GM19240 (cell line): ENCODE results near the gene ADM2.
"Not testable (repeated sequence)": the region's sequence is repeated elsewhere in the genome, so short reads cannot be mapped to it uniquely, and the experiment has no call there.

Experiments used
- DNase-seq: peaks from one replicate; pipeline ENCODE4 v3.0.0; 2011; ENCODE audit warnings: low spot score; ENCODE audit not compliant: insufficient read length

ADM2 gene

GRCh38 chr22:50505776-50506610 lies 24.6 kb downstream of the ADM2 start:
- DNase-seq, result no peak

DNA sequence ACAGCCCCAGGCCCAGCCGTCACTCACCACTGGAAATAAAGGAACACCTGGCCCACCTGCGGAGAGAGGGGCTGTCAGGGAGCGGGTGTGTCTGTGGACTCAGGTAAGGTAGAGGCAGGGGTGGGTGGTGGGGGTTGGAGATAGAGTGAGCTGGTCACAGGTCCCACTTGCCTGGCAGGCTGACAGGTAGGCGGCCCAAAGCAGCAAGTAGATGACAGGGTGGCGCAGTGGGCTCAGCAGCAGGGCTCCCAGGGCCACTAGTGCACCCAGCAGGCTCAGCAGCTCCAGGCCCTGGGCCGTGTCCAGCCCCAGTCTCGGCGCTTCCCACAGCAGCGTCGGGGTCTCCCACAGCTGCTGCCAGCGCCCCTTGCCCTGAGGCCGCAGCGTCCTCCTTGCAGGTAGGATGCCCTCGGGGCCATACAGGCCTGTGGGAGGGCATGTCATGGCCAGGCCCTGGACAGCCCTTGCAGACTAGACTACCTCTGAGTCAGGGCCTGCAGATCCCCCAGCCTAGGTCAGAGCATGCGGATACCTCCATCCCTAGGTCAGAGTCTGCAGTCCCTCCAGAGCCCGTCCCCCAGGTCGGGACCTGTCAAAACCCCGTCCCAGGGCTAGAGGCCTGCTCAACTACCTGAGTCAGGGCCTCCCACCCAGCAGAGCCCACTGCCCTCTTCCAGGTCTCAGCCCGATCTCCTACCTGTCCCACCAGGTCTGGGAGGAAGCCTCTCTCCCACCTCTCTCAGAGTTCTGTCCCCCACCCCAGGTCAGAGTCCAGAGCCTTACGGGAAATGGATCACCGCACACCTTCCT lies 25.5 kb downstream of the ADM2 start:
- no peak for DNase-seq

GRCh38 chr22:50507421-50507990 lies 26.2 kb downstream of the ADM2 start, which contains the start of gene LMF2:
LMF2 (minus strand) TSS chr22:50507702; CDS start chr22:50507675, 27 bp downstream.
- DNase-seq, result peak; percentile 98

- DNase-seq, result peak; percentile 99
These were observed 26.9 kb downstream of the ADM2 start, which contains the start of gene NCAPH2 for GRCh38 chr22:50507991-50508884. NCAPH2 (plus strand) TSS chr22:50508224; CDS start chr22:50508338, 114 bp downstream.

- DNase-seq, result no peak
These were observed 27.6 kb downstream of the ADM2 start for GRCh38 chr22:50508897-50509296.

DNA sequence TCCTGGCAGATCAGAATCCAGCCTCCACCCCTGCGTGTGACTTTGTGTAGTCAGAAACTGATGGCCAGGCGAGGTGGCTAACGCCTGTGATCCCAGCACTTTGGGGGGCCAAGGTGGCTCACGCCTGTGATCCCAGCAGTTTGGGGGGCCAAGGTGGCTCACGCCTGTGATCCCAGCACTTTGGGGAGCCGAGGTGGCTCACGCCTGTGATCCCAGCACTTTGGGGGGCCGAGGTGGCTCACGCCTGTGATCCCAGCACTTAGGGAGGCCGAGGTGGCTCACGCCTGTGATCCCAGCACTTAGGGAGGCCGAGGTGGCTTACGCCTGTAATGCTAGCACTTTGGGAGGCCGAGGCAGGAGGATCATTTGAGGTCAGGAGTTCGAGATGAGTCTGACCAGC lies 31.8 kb downstream of the ADM2 start:
- no peak for DNase-seq

- DNase-seq, result no peak
These were observed 34.7 kb downstream of the ADM2 start for GRCh38 chr22:50516068-50516467.

DNA sequence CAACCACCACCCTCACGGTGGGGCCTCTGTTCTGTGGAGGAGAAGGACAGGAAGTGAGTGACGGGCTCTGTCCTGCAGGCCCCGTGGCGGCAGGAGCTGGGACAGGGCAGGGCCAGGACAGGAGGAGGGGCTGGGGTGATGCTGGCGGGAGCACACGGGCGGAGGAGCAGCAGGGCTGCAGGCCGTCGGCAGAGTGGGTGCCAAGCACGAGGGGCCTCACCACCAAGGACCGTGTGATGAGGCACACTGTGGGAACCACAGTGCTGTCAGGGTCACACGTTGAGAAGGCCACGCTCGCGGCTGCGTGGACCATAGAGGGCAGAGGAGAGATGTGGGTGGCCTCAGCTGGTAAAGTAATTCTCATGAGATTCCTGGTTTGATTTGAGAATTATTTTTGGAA lies 35.5 kb downstream of the ADM2 start:
- no peak for DNase-seq

- no peak for DNase-seq
These were observed 36.3 kb downstream of the ADM2 start for GRCh38 chr22:50517495-50518260.

GRCh38 chr22:50518606-50519005 lies 37.3 kb downstream of the ADM2 start:
- DNase-seq, result no peak

DNA sequence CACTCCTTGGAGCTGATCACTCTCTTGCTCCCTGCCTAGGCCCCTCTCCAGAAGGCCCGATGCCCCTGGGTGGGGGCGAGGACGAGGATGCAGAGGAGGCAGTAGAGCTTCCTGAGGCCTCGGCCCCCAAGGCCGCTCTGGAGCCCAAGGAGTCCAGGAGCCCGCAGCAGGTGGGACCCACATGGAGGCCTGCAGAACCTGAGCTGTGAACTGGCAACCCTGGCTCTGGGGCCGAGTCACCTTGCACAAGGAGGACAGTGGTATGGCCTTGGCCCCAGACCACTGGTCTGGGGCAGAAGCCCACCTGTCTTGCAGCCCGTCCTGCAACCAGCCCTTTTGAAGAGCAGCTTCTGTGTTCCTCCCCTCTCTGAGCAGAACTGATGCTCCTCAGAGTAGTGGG lies 37.8 kb downstream of the ADM2 start:
- DNase-seq, result no peak

DNA sequence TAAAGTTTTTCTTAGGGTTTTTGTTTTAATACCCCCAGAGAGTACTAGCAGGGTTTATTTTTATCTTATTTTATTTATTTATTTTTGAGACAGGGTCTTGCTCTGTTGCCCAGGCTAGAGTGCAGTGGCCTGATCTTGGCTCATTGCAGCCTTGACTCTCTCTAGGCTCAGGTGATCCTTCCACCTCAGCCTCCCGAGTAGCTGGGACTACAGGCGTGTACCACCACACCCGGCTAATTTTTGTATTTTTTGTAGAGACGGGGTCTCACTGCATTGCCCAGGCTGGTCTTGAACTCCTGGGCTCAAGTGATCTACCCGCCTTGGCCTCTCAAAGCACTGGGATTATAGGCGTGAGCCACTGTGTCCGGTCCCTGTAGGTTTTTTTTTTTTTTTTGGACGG lies 38.8 kb downstream of the ADM2 start:
- not testable (repeated sequence) for DNase-seq

GRCh38 chr22:50520826-50521453 lies 39.6 kb downstream of the ADM2 start:
- no peak for DNase-seq

DNA sequence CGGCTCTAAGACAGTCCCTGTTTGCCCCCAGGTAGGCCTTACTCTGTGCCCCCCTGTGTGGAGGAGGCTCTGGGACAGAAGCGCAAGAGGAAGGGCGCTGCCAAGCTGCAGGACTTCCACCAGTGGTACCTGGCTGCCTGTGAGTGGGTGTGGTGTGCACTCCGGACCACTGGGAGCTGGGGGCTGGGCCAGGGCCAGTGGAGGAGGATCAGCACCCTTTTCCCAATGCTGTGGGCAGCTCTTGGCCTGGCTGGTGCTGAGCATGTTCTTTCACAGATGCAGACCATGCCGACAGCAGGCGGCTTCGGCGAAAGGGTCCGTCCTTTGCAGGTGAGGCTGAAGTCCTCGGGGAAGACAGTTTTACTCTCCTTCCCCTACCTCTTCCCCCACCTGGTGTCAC lies 40.4 kb downstream of the ADM2 start:
- no peak for DNase-seq

DNA sequence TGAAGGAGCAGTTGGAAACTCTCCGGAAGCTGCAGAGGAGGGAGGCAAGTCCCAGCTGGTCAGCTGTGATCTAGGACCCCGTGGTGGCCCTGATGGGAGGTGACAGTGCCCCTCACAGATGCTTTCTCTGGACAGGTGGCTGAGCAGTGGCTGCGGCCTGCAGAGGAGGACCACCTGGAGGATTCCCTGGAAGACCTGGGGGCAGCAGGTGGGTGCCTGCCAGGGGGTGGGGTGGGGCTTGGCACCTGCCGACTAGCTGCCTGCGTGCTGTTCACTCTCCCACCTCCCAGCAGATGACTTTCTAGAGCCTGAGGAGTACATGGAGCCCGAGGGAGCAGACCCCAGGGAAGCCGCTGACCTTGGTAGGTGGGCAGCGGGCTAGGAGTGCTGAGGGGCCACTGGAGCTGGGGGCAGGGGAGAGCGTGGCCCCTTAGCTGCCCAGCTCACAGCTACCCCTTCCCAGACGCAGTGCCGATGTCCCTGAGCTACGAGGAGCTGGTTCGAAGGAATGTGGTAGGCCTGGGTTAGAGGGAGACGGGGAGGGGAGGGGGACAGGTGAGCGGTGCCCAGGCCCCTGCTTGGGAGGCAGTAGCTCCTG lies 41.0 kb downstream of the ADM2 start:
- no peak for DNase-seq

- no peak for DNase-seq
These were observed 41.6 kb downstream of the ADM2 start for GRCh38 chr22:50522806-50523438.

GRCh38 chr22:50523458-50523805 lies 42.1 kb downstream of the ADM2 start:
- no peak for DNase-seq

DNA sequence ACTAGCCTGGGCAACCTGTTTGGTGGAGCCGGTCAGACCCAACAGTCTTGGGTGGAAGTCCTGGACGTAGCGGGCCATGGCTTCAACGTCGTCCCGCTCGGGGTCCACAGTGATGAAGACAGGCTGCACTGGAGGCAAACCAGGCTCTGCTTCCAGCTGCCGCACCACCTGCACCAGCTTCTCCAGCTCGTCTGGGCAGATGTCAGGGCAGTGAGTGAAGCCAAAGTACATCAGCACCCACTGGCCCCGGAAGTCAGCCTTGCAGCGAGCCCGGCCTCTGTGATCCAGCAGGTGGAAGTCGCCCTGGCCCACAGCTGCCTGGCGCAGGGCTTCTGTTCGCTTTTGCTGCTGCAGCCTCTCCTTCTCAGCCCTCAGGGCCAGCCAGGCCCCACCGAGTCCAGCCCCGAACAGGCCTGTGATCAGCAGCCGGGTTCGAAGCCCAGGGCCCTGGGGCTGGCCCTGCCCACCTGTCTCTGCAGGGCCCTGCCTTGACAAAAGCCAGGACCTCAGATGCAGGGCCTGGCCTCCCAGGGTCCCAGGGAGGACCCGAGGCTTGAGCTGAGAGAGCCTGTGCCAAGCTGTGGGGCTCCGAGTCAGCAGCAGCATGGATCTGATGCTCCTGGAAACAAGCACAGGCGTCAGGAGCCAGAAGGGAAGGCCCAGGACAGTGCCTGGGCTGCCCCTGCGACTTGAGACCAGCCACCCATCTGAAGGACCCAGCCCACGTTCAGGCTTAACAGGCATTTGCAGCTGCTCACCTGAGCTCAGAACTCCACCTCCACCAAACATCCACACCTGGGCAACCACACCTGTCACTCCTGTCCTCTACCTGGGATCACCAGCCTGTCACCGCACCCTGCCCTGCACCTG lies 42.7 kb downstream of the ADM2 start:
- DNase-seq, result no peak
